Germinal center (tissue), 1 donor: Measurements from ENCODE around the gene GRIK5.
"Not testable (repeated sequence)": the region's sequence is repeated elsewhere in the genome, so short reads cannot be mapped to it uniquely, and the experiment has no call there.

Source experiments
- DNase-seq: peaks from one replicate; pipeline ENCODE4 v3.0.0; 2012; ENCODE audit warnings: mixed read lengths, low spot score

GRIK5 gene

DNA sequence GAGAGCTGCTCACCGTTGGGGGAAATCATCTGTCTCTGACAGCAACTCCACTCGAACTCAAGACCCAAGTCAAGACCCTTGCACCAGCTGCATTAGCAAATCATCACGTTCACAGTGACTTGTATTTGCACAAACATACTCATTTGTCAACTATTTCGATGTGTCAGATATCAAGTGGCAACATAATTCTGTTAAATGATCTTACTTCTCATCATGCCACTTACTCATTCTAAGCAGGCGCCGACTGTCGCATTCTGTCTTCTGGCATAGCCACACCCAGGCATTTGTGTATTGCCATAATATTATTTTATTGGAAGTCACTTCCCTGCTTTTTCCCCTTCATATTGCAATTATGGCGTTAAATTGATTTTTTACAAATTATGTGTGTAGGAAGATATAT lies 53.0 kb downstream of the GRIK5 start:
- DNase-seq = no peak

GRCh38 chr19:42012747-42013146 lies 57.3 kb downstream of the GRIK5 start:
- DNase-seq = not testable (repeated sequence)

- DNase-seq = no peak
Measured at GRCh38 chr19:42010245-42011126, 59.5 kb downstream of the GRIK5 start.

- no peak for DNase-seq
Measured at GRCh38 chr19:42006569-42006968, 63.4 kb downstream of the GRIK5 start.

DNA sequence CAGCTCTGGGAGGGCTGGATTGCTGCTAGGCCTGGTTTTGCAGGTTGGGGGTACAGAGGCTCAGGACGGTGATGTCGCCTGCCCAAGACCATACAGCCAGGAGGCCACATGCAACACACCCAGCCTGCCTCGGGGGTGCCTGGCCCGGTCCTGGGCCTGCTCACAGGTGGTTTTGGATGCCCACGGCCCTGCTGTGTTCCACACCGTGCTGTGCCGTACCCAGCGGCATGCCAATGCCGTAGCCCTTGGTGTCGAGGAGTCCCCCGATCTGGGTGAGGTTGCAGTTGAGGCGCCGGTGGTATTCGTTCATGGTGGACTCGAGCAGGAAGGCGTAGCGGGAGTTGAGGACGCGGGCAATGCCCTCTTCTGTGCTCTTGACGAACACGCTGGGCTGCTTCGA lies 64.5 kb downstream of the GRIK5 start:
- no peak for DNase-seq

GRCh38 chr19:42003506-42004294 lies 66.3 kb downstream of the GRIK5 start:
- no peak for DNase-seq

DNA sequence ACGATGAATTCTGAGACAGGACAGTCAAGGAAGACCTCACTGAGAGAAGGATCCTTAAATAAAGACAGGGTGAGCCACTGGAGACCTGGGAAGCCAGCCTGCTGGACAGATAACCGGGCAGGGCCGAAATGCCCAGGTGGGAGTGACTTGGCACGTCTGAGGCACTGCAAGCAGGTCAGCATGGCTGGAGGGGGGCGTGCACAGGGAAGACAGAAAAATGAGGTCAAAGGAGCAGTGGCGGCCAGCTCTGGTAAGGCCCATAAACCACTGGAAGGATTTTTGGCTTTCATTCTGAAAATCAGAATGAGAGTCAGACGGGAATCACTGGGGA lies 70.2 kb downstream of the GRIK5 start:
- DNase-seq = no peak

GRCh38 chr19:41999071-41999877 lies 70.7 kb downstream of the GRIK5 start:
- DNase-seq = peak; percentile 36

- DNase-seq = peak; percentile 72
Measured at GRCh38 chr19:41998246-41999020, 71.6 kb downstream of the GRIK5 start.

- DNase-seq = no peak
Measured at GRCh38 chr19:41997851-41998229, 72.2 kb downstream of the GRIK5 start.

- DNase-seq = peak; percentile 72
Measured at GRCh38 chr19:41997121-41997850, 72.7 kb downstream of the GRIK5 start.

GRCh38 chr19:41995959-41996797 lies 73.8 kb downstream of the GRIK5 start:
- no peak for DNase-seq

DNA sequence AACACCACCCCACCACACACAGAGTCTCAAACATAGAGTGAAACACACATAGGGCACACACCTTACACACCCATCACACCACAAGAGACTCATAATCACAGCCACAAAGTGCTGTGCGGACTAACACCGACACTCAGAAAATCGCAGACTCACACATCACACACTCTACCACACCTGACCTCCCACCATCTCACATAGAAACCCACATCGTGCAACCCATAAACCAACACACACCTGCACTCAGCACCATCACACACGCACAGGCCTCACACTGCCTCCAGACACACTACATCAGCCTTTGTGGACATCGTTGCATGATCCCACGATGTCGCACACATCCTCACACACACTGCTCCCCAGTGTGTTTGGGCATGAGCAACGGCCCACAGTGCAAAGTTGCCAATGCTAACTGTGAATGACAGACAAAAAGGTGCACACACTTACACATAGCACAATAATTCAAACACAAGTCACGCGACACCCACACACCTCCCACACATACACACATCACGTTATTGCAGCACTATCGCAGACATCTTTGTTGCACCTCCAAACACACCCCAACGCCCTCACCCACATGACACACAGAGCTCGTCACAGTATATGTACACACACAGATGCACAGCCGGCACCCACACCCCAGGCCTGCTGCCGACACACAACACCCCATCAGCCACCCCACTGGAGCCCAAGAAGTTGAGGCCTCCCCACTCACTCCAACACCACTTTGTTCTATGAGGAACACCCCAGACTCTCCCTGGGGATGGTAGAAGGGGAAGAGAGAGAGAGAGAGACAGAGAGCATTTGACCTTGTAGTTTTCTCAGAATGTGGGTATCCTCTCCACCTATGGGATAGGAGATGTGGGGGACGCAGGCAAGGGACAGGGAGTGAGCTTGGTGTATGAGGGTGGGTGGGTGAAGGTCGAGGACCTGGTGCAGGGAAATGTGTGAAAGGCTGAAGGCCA lies 74.7 kb downstream of the GRIK5 start:
- no peak for DNase-seq

DNA sequence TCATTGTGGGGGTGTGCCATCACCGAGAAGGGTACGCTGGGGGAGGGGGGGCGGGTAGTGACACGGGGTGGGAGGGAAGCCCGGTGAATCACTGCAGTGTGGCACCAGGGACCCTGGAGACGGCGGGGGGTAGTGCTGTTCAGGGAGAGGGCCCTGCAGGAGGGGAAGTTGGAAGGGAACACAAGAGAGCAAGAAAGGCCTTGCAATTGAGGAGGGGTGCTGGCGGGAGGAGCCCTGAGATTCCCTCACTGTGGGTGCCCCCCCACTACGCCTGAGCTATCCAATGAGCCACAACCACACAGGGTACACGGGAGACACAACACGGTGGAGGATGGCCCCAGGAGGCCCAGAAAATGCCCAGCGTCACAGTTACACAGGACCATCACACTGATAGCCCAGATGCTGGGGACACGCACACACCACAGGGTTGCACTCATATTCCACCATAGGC lies 75.5 kb downstream of the GRIK5 start:
- DNase-seq = no peak

DNA sequence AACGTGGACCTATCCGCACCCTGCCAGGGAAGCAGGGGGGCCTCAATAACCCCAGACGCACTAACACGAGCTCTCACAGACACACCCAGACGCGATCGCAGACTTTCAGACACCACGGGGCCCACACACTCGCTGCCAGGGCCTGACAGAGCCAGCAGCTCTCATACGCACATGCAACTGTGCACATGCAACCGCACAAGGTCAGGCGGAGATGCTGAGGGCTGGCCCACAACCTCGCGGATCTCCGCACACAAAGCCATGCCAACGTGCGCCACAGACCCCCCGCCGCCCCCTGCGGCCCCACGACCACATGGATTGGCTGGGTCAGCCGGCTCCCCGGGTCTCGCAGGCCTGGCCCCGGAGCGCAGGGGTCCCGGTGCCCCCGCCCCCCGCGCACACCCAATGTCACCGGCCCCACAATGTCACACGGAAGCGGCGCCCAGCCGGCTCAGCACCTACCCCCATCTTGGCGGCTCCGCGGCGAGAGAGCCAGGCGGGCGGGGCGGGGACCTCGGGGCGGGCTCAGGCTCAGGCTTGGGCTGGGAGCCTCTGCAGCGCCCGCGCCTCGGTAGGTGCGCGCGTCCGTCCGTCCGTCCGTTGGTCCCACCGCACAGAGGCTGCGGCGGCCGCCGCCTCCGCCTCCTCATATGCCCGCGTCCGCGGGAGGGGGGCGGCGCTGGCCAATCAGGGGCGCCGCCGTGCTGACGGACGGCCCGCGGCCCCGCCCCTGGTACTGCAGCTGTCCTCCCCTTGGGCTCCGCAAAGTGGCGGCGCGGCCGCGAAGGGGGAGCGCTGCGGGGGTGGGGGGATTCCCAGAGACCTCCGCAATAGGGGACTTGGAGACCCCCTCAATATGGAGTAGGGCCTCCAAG lies 76.2 kb downstream of the GRIK5 start, which contains the start of gene ATP1A3:
TSS of gene ATP1A3 (minus strand) at position 619 of the 872 bp plus-strand sequence. CDS start at position 465, 154 bp downstream.
- DNase-seq = peak; percentile 93

GRCh38 chr19:41991925-41992569 lies 78.0 kb downstream of the GRIK5 start:
- not testable (repeated sequence) for DNase-seq

DNA sequence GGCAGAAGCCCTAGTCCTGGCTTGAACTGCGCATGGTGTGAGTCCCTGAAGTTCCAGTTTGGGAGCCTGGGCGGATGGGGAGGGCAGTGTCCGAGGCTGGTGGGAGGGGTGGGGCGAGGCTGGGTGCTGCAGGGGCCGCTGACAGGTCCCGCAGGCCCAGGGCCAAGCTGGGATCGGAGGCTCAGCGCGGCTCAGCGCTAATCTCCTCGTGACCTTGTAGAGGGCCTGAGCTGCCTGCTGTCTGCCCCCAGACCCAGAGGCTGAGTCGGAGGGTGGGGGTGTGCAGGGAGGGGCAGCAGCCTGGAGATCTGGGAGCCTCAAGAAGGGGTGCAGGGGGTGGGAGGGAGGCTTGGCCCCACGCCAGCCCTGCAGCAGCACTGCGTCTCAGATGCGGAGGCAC lies 79.0 kb downstream of the GRIK5 start:
- no peak for DNase-seq
